ENCODE data around the gene FARSA. TPM values are rescaled to one million over a fixed set of nuclear protein-coding genes. Genes with fewer than 3 reads are reported as not detected.
A peak's percentile ranks its signal among the peaks of the same experiment; 100 is the strongest.

The FARSA gene
- total and polyA plus RNA-seq, 2 of the 8 experiments (the other 6 are each of a cell fraction or from before 2014, with no cell fraction given), result 61.0 to 103 TPM

DNA sequence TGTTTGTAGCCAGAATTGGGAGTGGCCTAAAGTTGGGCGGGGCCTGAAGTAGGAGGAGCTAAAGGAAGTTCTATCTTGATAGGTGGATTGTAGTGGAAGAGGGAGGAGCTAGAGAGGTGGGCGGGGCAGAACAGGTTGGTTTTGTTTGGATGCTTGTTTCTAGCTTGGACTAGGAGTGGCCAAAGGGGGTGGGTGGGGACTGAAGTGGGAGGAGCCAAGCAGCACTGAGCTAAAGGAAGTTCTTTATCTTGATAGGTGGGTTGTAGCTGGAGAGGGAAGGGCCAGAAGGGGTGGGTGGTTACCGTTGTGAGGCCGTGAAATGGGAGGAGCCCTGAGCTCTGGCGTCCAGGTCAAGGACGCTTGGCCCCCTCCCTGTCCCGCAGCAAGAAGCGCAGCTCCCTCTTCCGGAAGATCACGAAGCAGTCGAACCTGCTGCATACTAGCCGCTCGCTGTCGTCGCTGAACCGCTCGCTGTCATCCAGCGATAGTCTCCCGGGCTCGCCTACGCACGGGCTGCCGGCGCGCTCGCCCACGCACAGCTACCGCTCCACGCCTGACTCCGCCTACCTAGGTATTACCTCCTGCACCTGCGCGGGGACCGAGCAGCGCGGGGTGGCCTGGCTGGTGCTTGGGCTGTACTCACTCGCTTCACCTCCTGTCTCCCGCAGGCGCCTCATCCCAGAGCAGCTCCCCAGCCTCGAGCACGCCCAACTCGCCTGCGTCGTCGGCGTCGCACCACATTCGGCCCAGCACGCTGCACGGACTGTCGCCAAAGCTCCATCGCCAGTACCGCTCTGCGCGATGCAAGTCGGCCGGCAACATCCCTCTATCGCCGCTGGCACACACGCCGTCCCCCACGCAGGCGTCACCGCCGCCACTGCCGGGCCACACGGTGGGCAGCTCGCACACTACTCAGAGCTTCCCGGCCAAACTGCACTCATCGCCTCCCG, 60.3 kb downstream of the FARSA start:
- Histone ChIP-seq H3K14ac (ENCODE audit: insufficient read length) (no peak overlapping the region), H2AK5ac (ENCODE audit: low read depth, low read length) (no peak overlapping the region), H4K91ac (replicated peaks; ENCODE audit: insufficient read length, low read length) (no peak overlapping the region), H3K4me2 (ENCODE audit: insufficient read depth in 1 of 2, low read depth in 2 of 2, low read length in 2 of 2) (no peak overlapping the region), H3K18ac (ENCODE audit: extremely low read depth, low read length) (no peak overlapping the region), H3K9me3 (ENCODE audit: insufficient read depth in 2 of 2, low read depth in 1 of 2, low read length in 1 of 2) (peaks cover 0 to 5% of the 10 kb centered on the region in 2 experiments; a peak in 1 of 4 replicates), H3K9ac (replicated peaks in 1 of 4; ENCODE audit: extremely low read depth in 1 of 4, low read depth in 3 of 4, low read length in 3 of 4) (no peak overlapping the region), H4K20me1 (replicated peaks in 1 of 2; ENCODE audit: control insufficient read depth in 1 of 2, insufficient read depth in 2 of 2, low read length in 2 of 2) (peaks cover 0 to 2% of the 10 kb centered on the region in 2 experiments), H3K4me1 (replicated peaks in 1 of 4; ENCODE audit: control insufficient read depth in 3 of 4, insufficient read depth in 4 of 4, low read length in 3 of 4) (no peaks in the 10 kb centered on the region), H3K4ac (replicated peaks; ENCODE audit: insufficient read length, low read depth, low read length) (no peak overlapping the region), H3K23ac (ENCODE audit: insufficient read length) (no peak overlapping the region), H3K27me3 (replicated peaks in 1 of 4; ENCODE audit: control insufficient read depth in 3 of 4, extremely low read depth in 1 of 4, insufficient read depth in 3 of 4, low read length in 3 of 4) (no peaks in the 10 kb centered on the region), H3K4me3 (ENCODE audit: extremely low read depth in 1 of 4, insufficient read depth in 2 of 4, low read depth in 3 of 4, low read length in 4 of 4) (no peak overlapping the region), H2BK120ac (replicated peaks; ENCODE audit: low read depth, low read length) (no peak overlapping the region), H2BK12ac (ENCODE audit: low read depth, low read length) (no peak overlapping the region), H2BK5ac (ENCODE audit: low read depth, low read length) (no peak overlapping the region), H4K8ac (ENCODE audit: extremely low read depth, insufficient read depth, low read length) (peak overlapping the region; percentile 78; the same call in 1 of the 2 replicates), H2AFZ (ENCODE audit: low read length) (no peak overlapping the region), H2BK20ac (ENCODE audit: low read length) (no peak overlapping the region), H3K36me3 (ENCODE audit: control insufficient read depth in 2 of 4, insufficient read depth in 4 of 4, low read length in 3 of 4) (peaks cover under 1 to 29% (median 14%) of the 10 kb centered on the region in 4 experiments), H3K56ac (replicated peaks; ENCODE audit: insufficient read length, low read depth, low read length) (no peak overlapping the region), H3K79me2 (ENCODE audit: control insufficient read depth in 1 of 2, insufficient read depth in 2 of 2, low read length in 2 of 2) (no peaks in the 10 kb centered on the region), H4K5ac (ENCODE audit: insufficient read length, low read depth, low read length) (no peak overlapping the region), H2BK15ac (ENCODE audit: low read length) (no peak overlapping the region), H3K79me1 (ENCODE audit: low read depth, low read length) (no peaks in the 10 kb centered on the region), H3K27ac (ENCODE audit: low read depth, low read length) (no peak overlapping the region), H3K23me2 (ENCODE audit: low read depth, low read length) (no peaks in the 10 kb centered on the region)
- POLR2A ChIA-PET (ENCODE audit: partially characterized antibody), result interaction anchor here (0.6 to 2.4 kb wide), 19 partner anchors 8 to 291 kb away, joined by 3 to 16 read pairs (median 3); partner anchors contain the start of genes CALR, DNASE2, FARSA and GCDH
- 96% methylated on average over 65 of the region's 70 CpGs; no CpG with 5 or more reads in 1 of the 2 experiments for WGBS, 2 experiments (ENCODE audit: extremely low coverage in 1 of 2, insufficient coverage in 1 of 2, insufficient read length in 1 of 2, insufficient replicate concordance in 2 of 2, low coverage in 1 of 2, low lambda C conversion rate in 2 of 2, missing lambda C conversion rate in 1 of 2)
- CTCF ChIA-PET (ENCODE audit: partially characterized antibody), result interaction anchor here (0.6 to 1.4 kb wide), 9 partner anchors 8 to 216 kb away, joined by 3 to 6 read pairs (median 3); partner anchors contain the start of genes FARSA and GCDH
- FAIRE-seq, result no peak
- peak in 1 of 2 experiments; percentile 55 for DNase-seq (ENCODE audit: low read depth in 1 of 2, low spot score in 2 of 2)
- TF ChIP-seq, protein P1, sequence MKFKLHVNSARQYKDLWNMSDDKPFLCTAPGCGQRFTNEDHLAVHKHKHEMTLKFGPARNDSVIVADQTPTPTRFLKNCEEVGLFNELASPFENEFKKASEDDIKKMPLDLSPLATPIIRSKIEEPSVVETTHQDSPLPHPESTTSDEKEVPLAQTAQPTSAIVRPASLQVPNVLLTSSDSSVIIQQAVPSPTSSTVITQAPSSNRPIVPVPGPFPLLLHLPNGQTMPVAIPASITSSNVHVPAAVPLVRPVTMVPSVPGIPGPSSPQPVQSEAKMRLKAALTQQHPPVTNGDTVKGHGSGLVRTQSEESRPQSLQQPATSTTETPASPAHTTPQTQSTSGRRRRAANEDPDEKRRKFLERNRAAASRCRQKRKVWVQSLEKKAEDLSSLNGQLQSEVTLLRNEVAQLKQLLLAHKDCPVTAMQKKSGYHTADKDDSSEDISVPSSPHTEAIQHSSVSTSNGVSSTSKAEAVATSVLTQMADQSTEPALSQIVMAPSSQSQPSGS (IDR thresholded peaks at IDR 0.05; ENCODE audit: low read length), result no peak
- 0 out of 2 replicates have a peak, but pooled peaks have one; percentile 16 for TF ChIP-seq SP1 (IDR thresholded peaks at IDR 0.05; ENCODE audit: low read depth, low read length)
